ENCODE data around the gene OAT. TPM values are rescaled to one million over a fixed set of nuclear protein-coding genes. Genes with fewer than 3 reads are reported as not detected.
A peak's percentile ranks its signal among the peaks of the same experiment; 100 is the strongest.

OAT gene
- total RNA-seq (100 to 1,000 TPM; 117 to 147 (median 131) TPM), polyA plus RNA-seq (10 to 100 TPM; 37.9 to 82.8 (median 54.7) TPM)

DNA sequence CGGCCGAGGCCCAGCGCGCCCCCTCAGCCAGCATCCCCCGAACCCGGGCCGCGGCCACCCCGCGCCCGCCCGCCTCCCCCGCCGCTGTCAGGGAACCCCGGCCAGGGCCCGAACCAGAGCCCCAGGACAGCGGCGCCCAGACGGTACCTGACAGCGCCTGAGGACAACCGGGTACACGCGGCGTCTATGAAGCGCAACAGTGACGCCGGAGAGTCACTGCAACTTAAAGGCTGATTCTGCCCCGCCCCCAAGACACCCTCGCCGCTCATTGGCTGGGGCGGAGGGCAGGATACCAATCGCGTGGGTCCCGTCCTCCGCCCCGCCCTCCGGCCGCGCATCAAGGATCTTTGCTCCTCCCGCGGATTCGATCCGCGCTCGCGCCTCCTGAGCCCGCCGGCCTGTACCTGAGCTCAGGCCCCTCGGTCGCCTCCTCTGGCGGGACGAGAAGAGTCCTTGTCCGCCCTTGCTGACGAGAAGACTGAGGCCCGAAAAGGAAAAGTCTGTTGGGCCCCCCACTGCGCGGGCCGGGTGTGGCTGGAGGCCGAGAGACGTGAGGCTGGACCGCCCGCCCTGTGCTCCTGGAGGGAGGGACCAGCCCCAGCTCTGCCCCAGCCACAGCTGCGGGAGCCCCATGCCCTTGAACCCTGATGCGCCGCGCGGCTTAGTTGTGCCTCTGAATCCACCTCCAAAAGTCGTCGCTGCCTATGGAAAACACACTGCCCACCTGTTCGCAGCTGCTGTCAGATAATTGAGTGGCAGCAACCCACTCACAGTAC, at the start of gene OAT:
Gene OAT (minus strand): TSS at position 198 of the 776 bp plus-strand sequence. CDS start 6,752 bp downstream, outside the sequence.
- H3K9me3 ChIP-seq: no peaks in the 10 kb centered on the region
- DNase-seq: peak; percentile 99
- peak within 1 kb of the TSS; percentile 98 to 100 (median 100) for H3K27ac ChIP-seq
- H3K27me3 ChIP-seq: no peaks in the 10 kb centered on the region
- no peaks in the 10 kb centered on the region for H3K36me3 ChIP-seq
- TF ChIP-seq POLR2AphosphoS5 (IDR thresholded peaks at IDR 0.05) (peak; percentile 99 to 100 (median 99)), POLR2A (IDR thresholded peaks at IDR 0.05) (peak; percentile 94 to 98)
- TF ChIP-seq, protein P1, sequence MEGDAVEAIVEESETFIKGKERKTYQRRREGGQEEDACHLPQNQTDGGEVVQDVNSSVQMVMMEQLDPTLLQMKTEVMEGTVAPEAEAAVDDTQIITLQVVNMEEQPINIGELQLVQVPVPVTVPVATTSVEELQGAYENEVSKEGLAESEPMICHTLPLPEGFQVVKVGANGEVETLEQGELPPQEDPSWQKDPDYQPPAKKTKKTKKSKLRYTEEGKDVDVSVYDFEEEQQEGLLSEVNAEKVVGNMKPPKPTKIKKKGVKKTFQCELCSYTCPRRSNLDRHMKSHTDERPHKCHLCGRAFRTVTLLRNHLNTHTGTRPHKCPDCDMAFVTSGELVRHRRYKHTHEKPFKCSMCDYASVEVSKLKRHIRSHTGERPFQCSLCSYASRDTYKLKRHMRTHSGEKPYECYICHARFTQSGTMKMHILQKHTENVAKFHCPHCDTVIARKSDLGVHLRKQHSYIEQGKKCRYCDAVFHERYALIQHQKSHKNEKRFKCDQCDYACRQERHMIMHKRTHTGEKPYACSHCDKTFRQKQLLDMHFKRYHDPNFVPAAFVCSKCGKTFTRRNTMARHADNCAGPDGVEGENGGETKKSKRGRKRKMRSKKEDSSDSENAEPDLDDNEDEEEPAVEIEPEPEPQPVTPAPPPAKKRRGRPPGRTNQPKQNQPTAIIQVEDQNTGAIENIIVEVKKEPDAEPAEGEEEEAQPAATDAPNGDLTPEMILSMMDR (IDR thresholded peaks at IDR 0.05): no peak
- peak within 1 kb of the TSS; percentile 87 to 100 (median 100) for H3K4me3 ChIP-seq
- intact Hi-C loops (cut with DNase I): loop anchor here (2.0 to 5.0 kb wide), 3 partner anchors 43 to 323 kb away; partner anchors contain the start of genes FAM53B and LHPP
- H3K4me1 ChIP-seq: peaks cover 0 to 45% (median 40%) of the 10 kb centered on the region in 4 donors
- WGBS, 2 donors: 2 to 3% methylated on average over 70 of the region's 70 CpGs

DNA sequence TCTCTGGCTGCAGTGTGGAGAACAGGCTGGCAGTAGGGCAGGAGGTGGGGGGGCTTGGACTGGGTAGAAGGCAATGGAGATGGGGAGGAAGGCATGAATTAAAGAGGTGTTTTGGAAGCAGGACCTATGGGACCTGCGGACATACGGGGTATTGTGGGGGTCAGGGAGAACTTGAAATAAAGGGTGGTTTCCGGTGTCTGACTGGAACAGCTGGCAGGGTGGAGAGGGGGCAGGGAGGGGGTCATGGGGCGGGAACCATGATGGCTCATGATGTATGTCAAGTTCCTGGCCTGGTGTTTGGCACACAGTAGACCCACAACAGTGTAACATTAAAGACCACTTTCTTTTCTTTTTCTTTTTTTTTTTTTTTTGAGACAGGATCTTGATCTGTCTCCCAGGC, 48.4 kb upstream of the OAT start:
- 94 to 95% methylated on average over 4 of the region's 4 CpGs for WGBS, 2 donors
- DNase-seq: no peak
- intact Hi-C loops (cut with DNase I): no loop called here

DNA sequence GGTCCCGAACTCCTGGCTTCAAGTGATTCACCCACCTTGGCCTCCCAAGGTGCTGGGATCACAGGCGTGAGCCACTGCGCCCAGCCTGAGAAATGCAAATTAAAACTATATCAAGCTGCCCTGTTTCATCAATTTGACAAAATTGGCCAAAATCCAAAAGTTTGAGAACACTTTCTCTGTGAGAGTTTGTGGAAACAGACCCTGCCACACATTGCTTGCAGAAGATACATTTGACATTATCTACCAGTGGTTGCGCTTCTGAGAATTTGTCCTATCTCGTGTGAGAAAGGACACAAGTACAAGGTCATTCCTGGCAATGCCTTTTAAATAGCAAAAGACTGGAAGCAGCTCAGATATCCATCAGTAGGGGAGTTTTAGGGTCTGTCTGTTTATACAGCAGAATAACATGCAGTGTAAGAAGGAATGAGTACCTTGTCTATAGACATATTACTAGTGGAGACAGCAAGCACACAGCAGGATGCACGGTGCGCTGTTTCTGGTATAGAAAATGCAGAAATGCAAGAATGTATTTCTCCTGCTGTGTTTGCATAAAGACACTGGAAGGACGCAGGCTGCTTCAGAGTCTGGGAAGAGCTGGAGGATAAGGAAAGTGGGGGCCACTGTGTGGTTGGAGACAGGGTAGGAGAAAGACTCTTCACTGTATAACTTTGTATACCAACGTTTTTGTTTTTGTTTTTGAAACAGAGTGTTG, 47.2 kb upstream of the OAT start:
- no peak overlapping the region for H3K4me3 ChIP-seq
- TF ChIP-seq EP300 (IDR thresholded peaks at IDR 0.05): no peak
- TF ChIP-seq POLR2AphosphoS5 (IDR thresholded peaks at IDR 0.05): no peak
- TF ChIP-seq POLR2A (IDR thresholded peaks at IDR 0.05): no peak
- TF ChIP-seq, protein P1 (IDR thresholded peaks at IDR 0.05): no peak
- intact Hi-C loops (cut with DNase I): no loop called here
- H3K36me3 ChIP-seq: no peaks in the 10 kb centered on the region
- H3K27me3 ChIP-seq: no peaks in the 10 kb centered on the region
- no peak overlapping the region for H3K27ac ChIP-seq
- H3K9me3 ChIP-seq: no peaks in the 10 kb centered on the region
- DNase-seq: no peak
- H3K4me1 ChIP-seq: peaks cover 0 to 32% (median 21%) of the 10 kb centered on the region in 4 donors
- 80 to 83% methylated on average over 9 of the region's 9 CpGs for WGBS, 2 donors

More for the DNA sequence above, 48.4 kb upstream of the OAT start:
- Histone ChIP-seq H3K27ac (no peak overlapping the region), H3K36me3 (no peaks in the 10 kb centered on the region), H3K27me3 (no peaks in the 10 kb centered on the region), H3K4me3 (no peak overlapping the region), H3K9me3 (no peaks in the 10 kb centered on the region), H3K4me1 (peaks cover 0 to 32% (median 19%) of the 10 kb centered on the region in 4 donors)
- TF ChIP-seq POLR2A (IDR thresholded peaks at IDR 0.05): no peak
- no peak for TF ChIP-seq POLR2AphosphoS5 (IDR thresholded peaks at IDR 0.05)
- no peak for TF ChIP-seq EP300 (IDR thresholded peaks at IDR 0.05)
- TF ChIP-seq, protein P1 (IDR thresholded peaks at IDR 0.05): no peak

DNA sequence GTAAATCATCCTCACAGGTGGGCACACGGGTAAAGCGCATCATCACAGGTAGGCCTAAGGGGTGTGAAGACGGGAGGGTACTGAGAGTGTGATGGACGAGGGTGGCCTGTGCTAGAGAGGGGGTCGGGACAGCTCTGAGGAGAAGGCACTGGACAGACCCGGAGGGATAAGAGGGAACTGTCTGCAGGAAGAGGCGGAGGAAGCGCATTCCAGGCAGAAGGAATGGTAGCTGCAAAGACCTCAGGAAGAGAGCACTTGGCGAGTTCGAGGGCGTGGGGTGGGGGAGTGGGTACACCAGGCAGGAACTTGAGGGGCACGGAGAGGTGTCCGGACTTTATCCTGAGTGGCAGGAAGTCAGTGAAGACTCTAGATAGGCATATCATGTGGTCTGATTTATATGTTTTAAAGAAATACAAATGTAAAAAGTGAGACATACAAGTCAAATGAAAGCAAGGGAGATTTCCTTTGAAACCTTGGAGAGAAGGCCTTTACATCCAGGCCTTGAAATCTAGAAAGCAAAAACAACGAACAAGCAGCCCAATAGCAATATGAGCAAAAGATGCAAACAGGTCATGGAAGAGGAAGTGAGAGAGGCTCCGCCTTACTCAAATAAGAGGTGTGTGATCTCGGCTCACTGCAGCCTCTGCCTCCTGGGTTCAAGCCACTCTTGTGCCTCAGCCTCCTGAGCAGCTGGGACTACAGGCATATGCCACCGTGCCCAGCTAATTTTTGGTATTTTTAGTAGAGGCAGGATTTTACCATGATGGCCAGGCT, 46.5 kb upstream of the OAT start:
- peaks cover 0 to 32% (median 21%) of the 10 kb centered on the region in 4 donors for H3K4me1 ChIP-seq
- 49 to 64% methylated on average over 17 of the region's 17 CpGs for WGBS, 2 donors
- no peak for DNase-seq
- H3K4me3 ChIP-seq: no peak overlapping the region
- H3K27ac ChIP-seq: no peak overlapping the region
- intact Hi-C loops (cut with DNase I): no loop called here
- no peak for TF ChIP-seq POLR2A (IDR thresholded peaks at IDR 0.05)
- no peak for TF ChIP-seq EP300 (IDR thresholded peaks at IDR 0.05)
- TF ChIP-seq POLR2AphosphoS5 (IDR thresholded peaks at IDR 0.05): no peak
- TF ChIP-seq, protein P1 (IDR thresholded peaks at IDR 0.05): no peak
- H3K36me3 ChIP-seq: no peaks in the 10 kb centered on the region
- H3K9me3 ChIP-seq: no peaks in the 10 kb centered on the region
- H3K27me3 ChIP-seq: no peaks in the 10 kb centered on the region
